ENCODE data around the gene RAB11FIP4. TPM values are rescaled to one million over a fixed set of nuclear protein-coding genes. Genes with fewer than 3 reads are reported as not detected.
A peak's percentile ranks its signal among the peaks of the same experiment; 100 is the strongest.

Gene RAB11FIP4
- total and polyA plus RNA-seq, 9 of the 15 experiments (the other 6 are each of a cell fraction or from before 2014, with no cell fraction given) = 0.62 to 16.6 (median 8.9) TPM

DNA sequence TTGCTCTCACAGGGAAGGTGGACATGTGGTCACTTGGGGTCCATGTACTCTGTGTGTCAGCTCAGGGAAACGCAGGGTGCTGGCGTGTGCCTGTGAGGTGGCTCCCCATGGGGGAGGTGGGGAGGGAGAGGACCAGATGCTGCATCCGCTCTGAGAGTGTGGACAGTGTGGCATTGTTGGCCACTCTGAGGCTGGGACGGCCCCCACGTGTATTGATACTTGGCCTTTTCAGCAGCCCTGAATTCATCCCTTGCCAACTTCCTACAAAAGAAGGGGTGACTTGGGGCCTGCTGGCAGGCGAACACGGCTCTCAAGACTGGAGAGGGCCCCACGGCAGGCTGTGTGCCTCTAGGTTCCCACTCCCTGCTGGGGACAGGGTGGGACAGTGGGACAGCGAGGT, 120.1 kb downstream of the RAB11FIP4 start (continued):
- TF ChIP-seq, protein P1, sequence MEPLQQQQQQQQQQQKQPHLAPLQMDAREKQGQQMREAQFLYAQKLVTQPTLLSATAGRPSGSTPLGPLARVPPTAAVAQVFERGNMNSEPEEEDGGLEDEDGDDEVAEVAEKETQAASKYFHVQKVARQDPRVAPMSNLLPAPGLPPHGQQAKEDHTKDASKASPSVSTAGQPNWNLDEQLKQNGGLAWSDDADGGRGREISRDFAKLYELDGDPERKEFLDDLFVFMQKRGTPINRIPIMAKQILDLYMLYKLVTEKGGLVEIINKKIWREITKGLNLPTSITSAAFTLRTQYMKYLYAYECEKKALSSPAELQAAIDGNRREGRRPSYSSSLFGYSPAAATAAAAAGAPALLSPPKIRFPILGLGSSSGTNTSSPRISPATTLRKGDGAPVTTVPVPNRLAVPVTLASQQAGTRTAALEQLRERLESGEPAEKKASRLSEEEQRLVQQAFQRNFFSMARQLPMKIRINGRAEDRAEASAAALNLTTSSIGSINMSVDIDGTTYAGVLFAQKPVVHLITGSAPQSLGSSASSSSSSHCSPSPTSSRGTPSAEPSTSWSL (CRISPR knock-in tag; IDR thresholded peaks at IDR 0.05; ENCODE audit: borderline replicate concordance) = no peak
- TF ChIP-seq PRPF4 (IDR thresholded peaks at IDR 0.05; ENCODE audit: insufficient read depth, low read depth, low read length, poor library complexity, severe bottlenecking) = no peak
- TF ChIP-seq NR4A1 (CRISPR knock-in tag; IDR thresholded peaks at IDR 0.05) = no peak
- no peak for TF ChIP-seq NR4A1 (tag; IDR thresholded peaks at IDR 0.05)
- TF ChIP-seq, protein P2, sequence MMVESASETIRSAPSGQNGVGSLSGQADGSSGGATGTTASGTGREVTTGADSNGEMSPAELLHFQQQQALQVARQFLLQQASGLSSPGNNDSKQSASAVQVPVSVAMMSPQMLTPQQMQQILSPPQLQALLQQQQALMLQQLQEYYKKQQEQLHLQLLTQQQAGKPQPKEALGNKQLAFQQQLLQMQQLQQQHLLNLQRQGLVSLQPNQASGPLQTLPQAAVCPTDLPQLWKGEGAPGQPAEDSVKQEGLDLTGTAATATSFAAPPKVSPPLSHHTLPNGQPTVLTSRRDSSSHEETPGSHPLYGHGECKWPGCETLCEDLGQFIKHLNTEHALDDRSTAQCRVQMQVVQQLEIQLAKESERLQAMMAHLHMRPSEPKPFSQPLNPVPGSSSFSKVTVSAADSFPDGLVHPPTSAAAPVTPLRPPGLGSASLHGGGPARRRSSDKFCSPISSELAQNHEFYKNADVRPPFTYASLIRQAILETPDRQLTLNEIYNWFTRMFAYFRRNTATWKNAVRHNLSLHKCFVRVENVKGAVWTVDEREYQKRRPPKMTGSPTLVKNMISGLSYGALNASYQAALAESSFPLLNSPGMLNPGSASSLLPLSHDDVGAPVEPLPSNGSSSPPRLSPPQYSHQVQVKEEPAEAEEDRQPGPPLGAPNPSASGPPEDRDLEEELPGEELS (CRISPR knock-in tag; IDR thresholded peaks at IDR 0.05; ENCODE audit: borderline replicate concordance) = no peak

DNA sequence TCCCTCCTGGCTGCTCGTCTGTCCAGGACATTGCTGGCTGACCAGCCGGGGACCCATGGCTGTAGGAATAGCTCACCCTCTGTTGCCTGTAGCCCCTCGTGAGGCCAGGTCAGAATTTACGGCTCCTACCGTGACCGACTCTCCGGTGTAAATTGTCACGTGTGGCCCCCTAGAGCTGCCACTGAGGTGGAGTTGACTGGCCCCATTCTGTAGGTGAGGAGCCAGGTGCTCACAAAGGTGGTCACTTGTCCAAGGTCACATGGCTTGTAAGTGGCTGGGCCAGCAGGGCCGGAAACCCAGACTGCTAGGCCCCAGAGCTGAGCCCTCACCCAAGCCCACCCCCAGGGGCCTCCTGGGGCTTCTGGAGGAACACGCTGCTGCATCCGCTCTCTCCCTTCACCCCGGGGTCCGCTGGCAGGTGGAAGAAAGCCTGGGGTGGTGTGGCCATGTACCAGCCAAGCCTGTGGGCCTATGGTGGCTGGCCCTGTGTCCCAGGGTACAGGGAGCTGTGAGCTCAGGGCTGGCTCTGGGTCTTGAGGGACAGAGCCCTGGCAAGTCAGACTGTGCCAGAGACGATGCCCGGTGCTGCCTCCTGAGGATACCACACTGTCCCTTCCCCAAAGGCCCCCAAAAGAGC, 120.7 kb downstream of the RAB11FIP4 start:
- Histone ChIP-seq H3K4me1 (replicated peaks in 1 of 2; ENCODE audit: control insufficient read depth in 2 of 2, insufficient read depth in 2 of 2, low read length in 2 of 2) (peaks cover 27 to 42% of the 10 kb centered on the region in 2 experiments), H3K4me2 (ENCODE audit: insufficient read depth, low read length) (no peak overlapping the region), H3K9me3 (replicated peaks; ENCODE audit: control insufficient read depth, insufficient read depth, low read depth, low read length) (no peaks in the 10 kb centered on the region), H3K36me3 (ENCODE audit: control insufficient read depth, insufficient read depth, low read length) (no peaks in the 10 kb centered on the region), H2AFZ (ENCODE audit: low read depth, low read length) (no peak overlapping the region), H3K9me1 (ENCODE audit: control insufficient read depth, insufficient read depth, low read length) (peaks cover 15% of the 10 kb centered on the region), H4K20me1 (replicated peaks; ENCODE audit: control insufficient read depth, insufficient read depth, low read length) (peaks cover 3% of the 10 kb centered on the region; the same call in 1 of the 2 replicates), H3K9ac (ENCODE audit: insufficient read depth in 1 of 2, low read depth in 2 of 2, low read length in 2 of 2) (peak overlapping the region in 1 of 2 experiments; percentile 51; a peak in 2 of 4 replicates), H3K79me2 (ENCODE audit: control insufficient read depth, insufficient read depth, low read length) (peaks cover 9% of the 10 kb centered on the region; the same call in 1 of the 3 replicates), H3K4me3 (no peak overlapping the region), H3K27ac (ENCODE audit: extremely low read depth, low read depth, low read length) (no peak overlapping the region), H3K27me3 (ENCODE audit: control insufficient read depth in 2 of 2, insufficient read depth in 2 of 2, low read length in 2 of 2) (no peaks in the 10 kb centered on the region)
- intact Hi-C loops (cut with micrococcal nuclease) = no loop called here
- POLR2A ChIA-PET = interaction anchor here (0.7 to 1.7 kb wide), 2 partner anchors 14 to 180 kb away, joined by 3 to 4 read pairs; no protein-coding TSS in a partner anchor
- FAIRE-seq (no peak), ATAC-seq (no peak), DNase-seq (ENCODE audit: extremely low read depth in 1 of 4, low spot score in 3 of 4) (no peak)
- in situ Hi-C loops (cut with MboI) = no loop called here
- WGBS (ENCODE audit: insufficient coverage, low coverage, missing lambda C conversion rate) = 84% methylated on average over 14 of the region's 15 CpGs
- CTCF ChIA-PET (ENCODE audit: low intra/inter-chr PET ratio) = no interaction called here
- BruUV-seq (replicated peaks) = no TSS peak
- no peak for TF ChIP-seq SOX6 (IDR thresholded peaks at IDR 0.05)
- no peak for TF ChIP-seq KAT8 (IDR thresholded peaks at IDR 0.05; ENCODE audit: low read depth)
- no peak for TF ChIP-seq MIER1 (IDR thresholded peaks at IDR 0.05; ENCODE audit: low read depth)
- no peak for TF ChIP-seq ZKSCAN3 (CRISPR knock-in tag; IDR thresholded peaks at IDR 0.05)
- no peak for TF ChIP-seq CBX1 (IDR thresholded peaks at IDR 0.05; ENCODE audit: low read depth)
- TF ChIP-seq ZBTB5 (IDR thresholded peaks at IDR 0.05) = no peak
- no peak for TF ChIP-seq ZFP91 (CRISPR knock-in tag; IDR thresholded peaks at IDR 0.05)

Measured in K562 (cell line).